Cardiac fibroblast (primary cell): Measurements from ENCODE around the gene AP2A2.

Experiments
- DNase-seq, 2 donors: peaks; one replicate each; pipeline versions ENCODE4 v3.0.0 to v3.0.0-alpha.2; 2010; ENCODE audit warnings: low read depth in 2 of 2
- H3K4me3 ChIP-seq, 2 donors: replicated peaks in 1 of 2; 1 replicate in 1 of 2; 2 replicates in 1 of 2; pipeline ENCODE4 v1.5.1; 2011; ENCODE audit warnings: low read depth in 2 of 2, low read length in 2 of 2, mild to moderate bottlenecking in 2 of 2, moderate library complexity in 1 of 2
- CTCF ChIP-seq: IDR thresholded peaks from one replicate; pipeline ENCODE4 v1.5.1; 2011; ENCODE audit warnings: low read depth, mild to moderate bottlenecking, low read length, inconsistent platforms

The AP2A2 gene

GRCh38 chr11:985848-986247, 60.2 kb downstream of the AP2A2 start:
- no peak for DNase-seq
- TF ChIP-seq CTCF, result no peak
- H3K4me3 ChIP-seq, result no peak overlapping the region

- no peak for DNase-seq
- TF ChIP-seq CTCF, result no peak
- H3K4me3 ChIP-seq, result no peak overlapping the region
Measured at GRCh38 chr11:986270-986951, 60.7 kb downstream of the AP2A2 start.

- H3K4me3 ChIP-seq, result no peak overlapping the region
- DNase-seq, result no peak
- no peak for TF ChIP-seq CTCF
Measured at GRCh38 chr11:986952-987305, 61.3 kb downstream of the AP2A2 start.

DNA sequence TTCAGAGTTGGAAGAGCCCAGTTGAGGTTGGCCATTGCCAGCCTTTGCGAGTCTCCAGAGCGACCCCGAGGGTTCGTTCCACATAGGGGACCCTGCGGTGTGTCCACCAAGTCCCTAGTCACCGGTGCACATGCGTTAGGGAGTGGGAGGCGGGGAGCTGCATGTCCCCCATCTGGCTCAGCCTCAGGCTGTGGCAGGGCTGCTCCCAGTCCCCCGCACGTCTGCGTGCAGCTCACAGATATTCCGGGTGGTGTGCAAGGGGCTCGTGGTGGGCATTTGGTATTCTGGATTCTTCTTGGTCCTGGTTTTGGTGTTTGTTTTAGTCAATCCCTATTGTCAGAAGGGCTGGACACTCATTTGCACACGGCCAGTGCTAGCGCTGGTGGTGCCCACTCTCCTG, 62.0 kb downstream of the AP2A2 start:
- TF ChIP-seq CTCF, result no peak
- no peak overlapping the region for H3K4me3 ChIP-seq
- DNase-seq, result no peak

GRCh38 chr11:990101-990500, 64.4 kb downstream of the AP2A2 start:
- TF ChIP-seq CTCF, result no peak
- H3K4me3 ChIP-seq, result no peak overlapping the region
- DNase-seq, result no peak

DNA sequence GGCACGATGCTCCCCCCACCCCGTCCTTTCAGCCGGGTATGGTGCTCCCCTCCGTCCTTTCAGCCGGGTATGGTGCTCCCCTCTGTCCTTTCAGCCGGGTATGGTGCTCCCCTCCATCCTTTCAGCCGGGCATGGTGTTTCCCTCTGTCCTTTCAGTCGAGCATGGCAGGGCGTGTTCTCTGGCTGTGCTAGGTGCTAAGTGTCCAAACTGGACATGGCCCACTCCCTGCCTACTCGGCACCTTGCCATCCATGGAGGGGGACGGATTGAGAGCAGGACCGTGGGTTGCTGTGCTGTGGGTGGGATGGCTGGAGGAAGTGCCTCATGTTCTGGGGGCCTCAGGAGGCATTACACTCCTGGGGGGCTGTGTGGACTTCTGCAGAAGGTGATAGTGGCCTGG, 65.4 kb downstream of the AP2A2 start:
- no peak for DNase-seq
- H3K4me3 ChIP-seq, result no peak overlapping the region
- no peak for TF ChIP-seq CTCF

GRCh38 chr11:991711-992307, 66.1 kb downstream of the AP2A2 start:
- no peak for TF ChIP-seq CTCF
- no peak for DNase-seq
- H3K4me3 ChIP-seq, result no peak overlapping the region
